HCT116 (cell line): ENCODE data around the gene PRKACA. TPM values are rescaled to one million over a fixed set of nuclear protein-coding genes. Genes with fewer than 3 reads are reported as not detected.

ENCODE experiments used
- ATAC-seq: fragments of 200-7000 bp; cut with Tn5 transposase; 2 replicates; pipeline ENCODE4 v1.9.1; 2020; ENCODE audit warnings: mild to moderate bottlenecking, moderate library complexity
- BruUV-seq: library from RNA; stranded (reverse); fragments of 400-500 nt; replicated peaks from 2 replicates; lab custom pipeline; 2021; lab: Mats Ljungman, UMichigan
- CTCF ChIA-PET: fragments of 300-600 bp; sonication (Branson Sonifier 250); formaldehyde crosslinking; loops from one replicate; lab custom pipeline; 2021; ENCODE audit warnings: antibody characterized with exemption; lab: Charles Lee
- POLR2A ChIA-PET: fragments of 300-600, 350-600 bp; sonication (Branson Sonifier 250); formaldehyde crosslinking; loops from one replicate; lab custom pipeline; 2021; ENCODE audit warnings: antibody characterized with exemption; lab: Charles Lee
- RAD21 ChIA-PET, 2 experiments: fragments of 300-600 bp; sonication (Branson Sonifier 250); formaldehyde crosslinking; loops; one replicate each; lab custom pipeline; 2023; ENCODE audit warnings: low total read pairs in 2 of 2; ENCODE audit not compliant: uncharacterized antibody in 2 of 2, unreplicated experiment in 2 of 2, low non-redundant PET in 1 of 2; lab: Charles Lee
- DNase-seq: peaks from one replicate; pipeline ENCODE4 v3.0.0-alpha.2; 2010; ENCODE audit warnings: low read depth, low spot score
- H2AFZ ChIP-seq: fragments of 200-600 bp; shearing (Covaris generic), sonication (generic); 2 replicates; pipeline ENCODE4 v1.6.1; 2017; ENCODE audit warnings: low read depth, mixed run types, mixed read lengths, antibody characterized with exemption, low read length; ENCODE audit not compliant: poor library complexity, severe bottlenecking
- H3K27ac ChIP-seq: 2 replicates; pipeline ENCODE4 v1.5.1; 2012; ENCODE audit warnings: low read depth, low read length
- H3K27me3 ChIP-seq: fragments of 200-600 bp; sonication (generic); 2 replicates; pipeline ENCODE4 v1.6.1; 2016; ENCODE audit warnings: mixed run types, low read length, mixed read lengths; ENCODE audit not compliant: insufficient read depth
- H3K36me3 ChIP-seq, 2 experiments: fragments of 200-500 bp in 1 of 2; fragments of 200-600 bp in 1 of 2; sonication (Bioruptor generic) in 1 of 2; sonication (generic) in 1 of 2; 2 replicates each; pipeline versions ENCODE4 v1.5.1 to v1.6.1; 2014 to 2016; ENCODE audit warnings: low read length in 2 of 2, inconsistent platforms in 1 of 2, mixed read lengths in 1 of 2, mixed run types in 1 of 2; ENCODE audit not compliant: insufficient read depth in 2 of 2, control insufficient read depth in 1 of 2
- H3K4me1 ChIP-seq, 2 experiments: fragments of 200-600 bp in 1 of 2; sonication (generic) in 1 of 2; 2 replicates each; pipeline versions ENCODE4 v1.5.1 to v1.6.1; 2012 to 2017; ENCODE audit warnings: low read length in 2 of 2, inconsistent platforms in 1 of 2, mild to moderate bottlenecking in 1 of 2, mixed read lengths in 1 of 2, mixed run types in 1 of 2, moderate library complexity in 1 of 2; ENCODE audit not compliant: insufficient read depth in 2 of 2, control insufficient read depth in 1 of 2
- H3K4me2 ChIP-seq: fragments of 200-600 bp; sonication (generic); 2 replicates; pipeline ENCODE4 v1.6.1; 2017; ENCODE audit warnings: mixed run types, low read length, mixed read lengths
- H3K4me3 ChIP-seq, 2 experiments: fragments of 200-600 bp in 1 of 2; sonication (generic) in 1 of 2; replicated peaks in 1 of 2; 2 replicates each; pipeline ENCODE4 v1.5.1; 2011 to 2016; ENCODE audit warnings: low read length in 2 of 2, control low read depth in 1 of 2, low read depth in 1 of 2, mild to moderate bottlenecking in 1 of 2, mixed read lengths in 1 of 2, mixed run types in 1 of 2
- H3K79me2 ChIP-seq: fragments of 200-600 bp; sonication (generic); 2 replicates; pipeline ENCODE4 v1.6.1; 2017; ENCODE audit warnings: mild to moderate bottlenecking, mixed run types, low read length, moderate library complexity, mixed read lengths; ENCODE audit not compliant: insufficient read depth
- H3K9ac ChIP-seq: fragments of 200-600 bp; sonication (generic); 2 replicates; pipeline ENCODE4 v1.6.1; 2016; ENCODE audit warnings: low read length, mixed read lengths
- H3K9me2 ChIP-seq: fragments of 200-600 bp; sonication (generic), shearing (Covaris generic); 2 replicates; pipeline ENCODE4 v1.6.1; 2017; ENCODE audit warnings: mixed run types, mild to moderate bottlenecking, moderate library complexity; ENCODE audit not compliant: insufficient read depth
- H3K9me3 ChIP-seq, 2 experiments: fragments of 200-500 bp in 1 of 2; fragments of 200-600 bp in 1 of 2; sonication (Bioruptor generic) in 1 of 2; sonication (generic) in 1 of 2; 2 replicates each; pipeline ENCODE4 v1.6.1; 2014 to 2017; ENCODE audit warnings: low read length in 2 of 2, mixed read lengths in 2 of 2, inconsistent platforms in 1 of 2, low read depth in 1 of 2, mild to moderate bottlenecking in 1 of 2, mixed run types in 1 of 2, moderate library complexity in 1 of 2; ENCODE audit not compliant: control insufficient read depth in 1 of 2, insufficient read depth in 1 of 2
- H4K20me1 ChIP-seq: fragments of 200-600 bp; sonication (generic), shearing (Covaris generic); 2 replicates; pipeline ENCODE4 v1.6.1; 2017; ENCODE audit warnings: mixed run types, mild to moderate bottlenecking, moderate library complexity; ENCODE audit not compliant: insufficient read depth
- CBX3 ChIP-seq: IDR thresholded peaks from 2 replicates; pipeline ENCODE4 v1.6.1; 2012; ENCODE audit warnings: low read depth
- CTCF ChIP-seq, 3 experiments: fragments of 200-600 bp in 1 of 3; sonication (generic) in 1 of 3; IDR thresholded peaks in 2 of 3; conservative IDR thresholded peaks in 1 of 3; 2 replicates each; pipeline ENCODE4 v1.5.1; 2012 to 2017; ENCODE audit warnings: low read depth in 2 of 3, low read length in 2 of 3, antibody characterized with exemption in 1 of 3, borderline replicate concordance in 1 of 3, control low read depth in 1 of 3, mild to moderate bottlenecking in 1 of 3, mixed read lengths in 1 of 3, mixed run types in 1 of 3, moderate library complexity in 1 of 3; ENCODE audit not compliant: insufficient read depth in 1 of 3
- ELF1 ChIP-seq: IDR thresholded peaks from 2 replicates; pipeline ENCODE4 v1.6.1; 2012; ENCODE audit warnings: low read depth, borderline replicate concordance
- EZH2 ChIP-seq: fragments of 200-600 bp; sonication (generic); IDR thresholded peaks from 2 replicates; pipeline ENCODE4 v1.6.1; 2017; ENCODE audit warnings: antibody characterized with exemption, mixed run types
- JUND ChIP-seq: IDR thresholded peaks from 2 replicates; pipeline ENCODE4 v1.6.1; 2012
- MAX ChIP-seq: IDR thresholded peaks from 2 replicates; pipeline ENCODE4 v1.6.1; 2012
- POLR2A ChIP-seq: IDR thresholded peaks from 2 replicates; pipeline ENCODE4 v1.7.0; 2011; ENCODE audit warnings: borderline replicate concordance; ENCODE audit not compliant: insufficient read depth, insufficient read length; ENCODE audit errors: extremely low read depth
- RAD21 ChIP-seq: IDR thresholded peaks from 2 replicates; pipeline ENCODE4 v1.6.1; 2012; ENCODE audit warnings: low read depth, mild to moderate bottlenecking
- REST ChIP-seq: IDR thresholded peaks from 2 replicates; pipeline ENCODE4 v1.6.1; 2012; ENCODE audit warnings: low read depth
- SP1 ChIP-seq: IDR thresholded peaks from 2 replicates; pipeline ENCODE4 v1.6.1; 2012; ENCODE audit warnings: low read depth
- ZFX ChIP-seq: fragments of 450-650 bp; IDR thresholded peaks from 2 replicates; pipeline ENCODE4 v1.6.1; 2017
- ZNF274 ChIP-seq: fragments of 200-500 bp; sonication (Bioruptor generic); IDR thresholded peaks from 2 replicates; pipeline ENCODE4 v1.6.1; 2014; ENCODE audit warnings: mild to moderate bottlenecking, low read depth, low read length, inconsistent platforms
- intact Hi-C: fragments of 100-400 bp; cut with micrococcal nuclease; formaldehyde crosslinking; loops from 2 replicates; pipeline ENCODE4 v1.10.0; 2022
- total RNA-seq: library from RNA; stranded (reverse); gene quantifications from one replicate; pipeline ENCODE4 v1.2.1, GENCODE V29; 2021; ENCODE audit not compliant: unreplicated experiment
- TF ChIP-seq, protein P1 (sequence below): IDR thresholded peaks from 2 replicates; pipeline ENCODE4 v1.6.1; 2011; ENCODE audit warnings: mild to moderate bottlenecking, low read length, moderate library complexity; ENCODE audit not compliant: insufficient replicate concordance; ENCODE audit errors: extremely low read depth

PRKACA gene
- total RNA-seq, 1 experiment from 2014 or later: 95.7 TPM

- RAD21 ChIA-PET: no interaction called here
- BruUV-seq: no TSS peak
- DNase-seq: no peak
Measured at GRCh38 chr19:14061751-14062557, 55.6 kb downstream of the PRKACA start, which contains the start of gene PALM3. Gene PALM3, minus strand, starts transcription at chr19:14062076. Its CDS starts 96 bp downstream, at chr19:14061980.

More at GRCh38 chr19:14061751-14062557, 55.6 kb downstream of the PRKACA start, which contains the start of gene PALM3:
- no peaks in the 10 kb centered on the region for H3K27me3 ChIP-seq
- intact Hi-C loops: no loop called here
- H3K9me2 ChIP-seq: no peaks in the 10 kb centered on the region
- H3K36me3 ChIP-seq: no peaks in the 10 kb centered on the region
- H3K9ac ChIP-seq: no peak within 1 kb of the TSS
- H3K4me3 ChIP-seq: no peak within 1 kb of the TSS
- no peak within 1 kb of the TSS for H2AFZ ChIP-seq
- TF ChIP-seq POLR2A (no peak), SP1 (no peak), MAX (no peak), ZFX (no peak), ELF1 (no peak), EZH2 (no peak), RAD21 (no peak), REST (no peak), JUND (no peak), CTCF (IDR thresholded peaks at IDR 0.05 in 2 of 3, conservative IDR thresholded peaks at IDR 0.05 in 1 of 3; ENCODE audit: borderline replicate concordance in 1 of 3, insufficient read depth in 1 of 3, low read depth in 2 of 3, low read length in 2 of 3) (no peak), ZNF274 (no peak), CBX3 (no peak)
- TF ChIP-seq, protein P1, sequence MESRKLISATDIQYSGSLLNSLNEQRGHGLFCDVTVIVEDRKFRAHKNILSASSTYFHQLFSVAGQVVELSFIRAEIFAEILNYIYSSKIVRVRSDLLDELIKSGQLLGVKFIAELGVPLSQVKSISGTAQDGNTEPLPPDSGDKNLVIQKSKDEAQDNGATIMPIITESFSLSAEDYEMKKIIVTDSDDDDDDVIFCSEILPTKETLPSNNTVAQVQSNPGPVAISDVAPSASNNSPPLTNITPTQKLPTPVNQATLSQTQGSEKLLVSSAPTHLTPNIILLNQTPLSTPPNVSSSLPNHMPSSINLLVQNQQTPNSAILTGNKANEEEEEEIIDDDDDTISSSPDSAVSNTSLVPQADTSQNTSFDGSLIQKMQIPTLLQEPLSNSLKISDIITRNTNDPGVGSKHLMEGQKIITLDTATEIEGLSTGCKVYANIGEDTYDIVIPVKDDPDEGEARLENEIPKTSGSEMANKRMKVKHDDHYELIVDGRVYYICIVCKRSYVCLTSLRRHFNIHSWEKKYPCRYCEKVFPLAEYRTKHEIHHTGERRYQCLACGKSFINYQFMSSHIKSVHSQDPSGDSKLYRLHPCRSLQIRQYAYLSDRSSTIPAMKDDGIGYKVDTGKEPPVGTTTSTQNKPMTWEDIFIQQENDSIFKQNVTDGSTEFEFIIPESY: no peak
- no peaks in the 10 kb centered on the region for H3K9me3 ChIP-seq
- ATAC-seq: no peak
- H4K20me1 ChIP-seq: no peaks in the 10 kb centered on the region
- ChIA-PET CTCF (interaction anchor here (5.1 kb wide), 1 partner anchor 9 kb away, joined by 83 read pairs; the partner anchor contains the start of gene MISP3), POLR2A (no interaction called here)
- peaks cover 22 to 33% of the 10 kb centered on the region in 2 experiments for H3K4me1 ChIP-seq
- no peak within 1 kb of the TSS for H3K4me2 ChIP-seq
- no peaks in the 10 kb centered on the region for H3K79me2 ChIP-seq
- H3K27ac ChIP-seq: no peak within 1 kb of the TSS
